ENCODE results near the gene CRYBB3. TPM values are rescaled to one million over a fixed set of nuclear protein-coding genes. Genes with fewer than 3 reads are reported as not detected.

CRYBB3 gene

Small RNA genes within 50 kb of the gene (small RNA-seq; reads per million reads assigned to genes)
- not detected for gene Z99916.2 (ENCODE audit: low read depth)
